IPS DF 19.7 (cell line): ENCODE data around the gene PTGES3L.
A peak's percentile ranks its signal among the peaks of the same experiment; 100 is the strongest.
"Not testable (repeated sequence)": the region's sequence is repeated elsewhere in the genome, so short reads cannot be mapped to it uniquely, and the experiment has no call there.

Source experiments
- DNase-seq: peaks from one replicate; pipeline ENCODE4 v3.0.0-alpha.2; 2013; ENCODE audit warnings: low read depth, low spot score

Gene PTGES3L

DNA sequence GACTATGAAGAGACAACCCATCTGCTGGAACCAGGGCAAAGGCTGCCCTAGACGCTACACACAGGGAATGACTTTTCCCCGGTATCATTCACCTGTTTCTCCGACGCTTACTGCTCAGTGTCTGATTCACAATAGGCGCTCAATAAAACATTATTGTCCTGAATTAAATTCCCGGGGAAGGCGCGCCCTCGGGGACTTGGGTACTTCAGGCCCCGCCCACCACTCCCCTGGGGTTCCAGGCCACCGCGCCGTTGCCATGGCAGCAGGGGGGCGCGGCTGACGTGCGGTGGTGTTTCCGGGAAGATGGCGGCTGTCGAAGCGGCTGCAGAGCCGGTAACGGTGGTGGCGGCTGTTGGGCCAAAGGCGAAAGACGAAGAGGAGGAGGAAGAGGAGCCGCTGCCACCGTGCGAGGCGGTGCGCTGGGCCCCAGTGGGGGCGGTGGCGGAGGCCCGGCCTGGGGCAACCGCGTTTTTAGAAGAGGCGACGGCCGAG is 440 bp upstream of the PTGES3L start, which contains the start of gene RUNDC1:
Gene RUNDC1, plus strand, starts transcription at position 292 of the 492 bp plus-strand sequence. Its CDS starts 12 bp downstream, at position 304.
- no peak for DNase-seq

DNA sequence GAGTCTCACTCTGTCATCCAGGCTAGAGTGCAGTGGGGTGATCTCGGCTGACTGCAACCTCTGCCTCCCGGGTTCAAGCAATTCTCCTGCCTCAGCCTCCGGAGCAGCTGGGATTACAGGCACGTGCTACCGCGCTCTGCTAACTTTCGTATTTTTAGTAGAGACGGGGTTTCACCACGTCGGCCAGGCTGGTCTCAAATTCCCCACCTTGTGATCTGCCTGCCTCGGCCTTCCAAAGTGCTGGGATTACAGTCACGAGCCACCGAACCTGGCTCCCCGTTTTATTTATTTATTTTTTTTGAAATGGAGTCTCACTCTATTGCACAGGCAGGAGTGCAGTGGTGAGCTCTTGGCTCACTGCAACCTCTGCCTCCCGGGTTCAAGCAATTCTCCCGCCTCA is 4.2 kb downstream of the PTGES3L start:
- not testable (repeated sequence) for DNase-seq

DNA sequence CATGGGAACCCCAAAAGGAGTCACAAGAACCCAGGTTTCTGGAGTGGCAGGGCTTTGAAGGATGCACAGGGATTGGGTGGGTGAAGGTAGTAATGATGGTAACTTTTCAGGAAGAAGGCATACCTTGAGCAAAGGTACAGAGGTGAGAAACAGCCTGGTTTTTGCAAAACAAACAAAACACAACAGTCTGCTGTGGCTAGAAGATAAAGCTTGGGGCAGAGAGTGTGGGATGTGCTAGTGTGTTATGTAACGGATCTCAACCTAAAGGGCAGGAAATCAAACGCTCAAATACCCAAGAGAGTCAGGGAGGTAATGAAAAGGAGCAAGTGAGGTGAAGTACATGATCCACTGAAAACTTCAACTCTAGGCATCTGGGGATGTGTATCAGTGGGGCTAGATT is 4.6 kb downstream of the PTGES3L start:
- DNase-seq, result no peak

DNA sequence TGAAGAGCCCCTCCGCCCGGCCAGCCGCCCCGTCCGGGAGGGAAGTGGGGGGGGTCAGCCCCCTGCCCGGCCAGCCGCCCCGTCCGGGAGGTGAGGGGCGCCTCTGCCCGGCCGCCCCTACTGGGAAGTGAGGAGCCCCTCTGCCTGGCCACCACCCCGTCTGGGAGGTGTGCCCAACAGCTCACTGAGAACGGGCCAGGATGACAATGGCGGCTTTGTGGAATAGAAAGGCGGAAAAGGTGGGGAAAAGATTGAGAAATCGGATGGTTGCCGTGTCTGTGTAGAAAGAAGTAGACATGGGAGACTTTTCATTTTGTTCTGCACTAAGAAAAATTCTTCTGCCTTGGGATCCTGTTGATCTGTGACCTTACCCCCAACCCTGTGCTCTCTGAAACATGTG is 6.6 kb downstream of the PTGES3L start:
- DNase-seq, result not testable (repeated sequence)

DNA sequence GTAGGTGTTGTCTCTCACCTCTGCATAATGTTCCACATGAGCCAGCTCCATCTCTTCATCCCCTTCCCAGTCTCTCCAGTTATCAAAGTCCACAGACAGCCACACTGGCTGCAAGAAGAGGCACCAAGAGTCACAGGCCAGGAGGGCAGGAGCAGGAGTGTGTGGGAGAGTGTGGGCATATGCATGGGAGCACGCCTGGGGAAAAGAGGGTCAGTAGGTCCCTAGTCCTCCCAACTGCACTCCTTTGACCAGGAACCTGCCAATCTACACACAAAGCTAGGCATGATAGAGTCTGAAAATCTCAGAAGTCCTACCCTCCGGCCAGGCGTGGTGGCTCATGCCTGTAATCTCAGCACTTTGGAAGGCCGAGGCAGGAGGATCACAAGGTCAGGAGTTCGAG is 8.3 kb downstream of the PTGES3L start:
- no peak for DNase-seq

DNA sequence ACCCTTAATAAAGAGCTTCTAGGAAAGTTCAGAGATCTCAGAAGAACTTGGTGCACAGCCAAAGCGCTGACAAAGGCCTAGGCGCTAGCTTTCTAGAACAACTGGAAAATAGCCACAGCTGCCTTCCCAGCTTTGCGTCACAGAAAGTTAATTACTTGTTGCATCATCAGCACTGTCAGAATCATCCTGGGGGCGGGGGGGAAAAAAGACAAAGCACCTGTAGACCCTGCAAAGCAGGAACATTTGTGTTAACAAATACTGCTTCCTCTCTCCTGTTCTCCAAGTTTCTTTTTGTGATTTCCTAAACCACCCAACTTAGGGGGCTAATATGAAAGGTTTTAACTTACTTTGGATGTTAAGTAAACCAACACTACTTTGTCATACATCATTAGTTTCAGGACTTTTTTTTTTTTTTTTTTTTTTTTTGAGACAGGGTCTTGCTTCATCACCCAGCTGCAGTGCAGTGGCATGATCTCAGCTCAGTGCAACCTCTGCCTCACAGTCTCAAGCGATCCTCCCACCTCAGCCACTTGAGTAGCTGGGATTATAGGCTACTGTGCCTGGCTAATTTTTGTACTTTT is 10.8 kb downstream of the PTGES3L start:
- DNase-seq, result no peak

DNA sequence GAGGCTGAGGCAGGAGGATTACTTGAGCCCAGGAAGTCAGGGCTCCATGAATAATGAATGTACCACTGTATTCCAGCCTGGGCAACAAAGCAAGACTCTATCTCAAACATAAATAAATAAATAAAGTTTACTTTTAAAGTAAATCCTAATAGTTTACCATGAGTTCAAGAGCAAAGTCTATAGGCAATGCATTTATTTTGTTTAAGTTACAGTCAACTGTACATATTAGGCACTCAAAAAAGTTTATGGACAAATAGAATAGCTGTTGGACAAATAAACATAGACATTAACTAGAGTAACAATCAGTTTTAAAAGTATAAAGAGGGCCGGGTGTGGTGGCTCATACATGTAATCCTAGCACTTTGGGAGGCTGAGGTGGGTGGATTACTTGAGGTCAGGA is 12.0 kb downstream of the PTGES3L start:
- no peak for DNase-seq

DNA sequence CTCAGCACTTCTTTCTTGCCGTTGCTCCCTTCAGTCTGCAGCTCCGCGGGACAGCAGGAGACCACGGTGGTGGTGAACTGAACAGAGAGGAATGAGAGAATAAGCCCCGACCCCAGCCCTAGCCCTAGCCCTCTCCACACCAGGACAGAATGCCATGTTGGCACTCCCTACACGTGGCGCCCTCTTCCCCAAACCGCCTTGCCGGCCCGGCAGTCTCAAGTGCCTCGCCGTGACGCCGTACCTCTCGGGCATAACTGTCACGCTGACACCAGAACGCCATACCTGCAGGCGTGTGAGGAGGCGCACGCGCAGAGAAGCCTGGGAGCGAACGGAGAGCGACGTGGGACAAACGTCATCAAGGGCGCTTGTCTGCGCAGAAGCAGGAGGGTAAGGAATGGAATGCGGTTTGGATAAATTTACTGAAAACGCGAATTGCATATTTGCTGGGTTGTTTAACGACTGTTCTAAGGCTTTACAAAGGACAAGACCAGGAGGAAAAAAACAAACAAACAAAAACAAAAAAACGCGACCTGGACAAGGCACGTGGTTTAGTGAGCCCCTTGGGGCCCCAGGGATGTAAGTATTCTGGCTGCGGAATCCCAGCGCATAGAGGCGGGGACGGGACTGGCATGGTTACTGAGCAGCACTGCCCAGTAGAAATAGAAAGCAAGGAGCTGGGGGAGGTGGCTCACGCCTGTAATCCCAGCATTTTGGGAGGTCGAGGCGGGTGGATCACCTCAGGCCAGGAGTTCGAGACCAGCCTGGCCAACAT is 15.5 kb downstream of the PTGES3L start, which contains the start of gene AARSD1:
Gene AARSD1, minus strand, starts transcription at position 294 of the 772 bp plus-strand sequence. Its CDS starts 14 bp downstream, at position 280.
- no peak for DNase-seq

DNA sequence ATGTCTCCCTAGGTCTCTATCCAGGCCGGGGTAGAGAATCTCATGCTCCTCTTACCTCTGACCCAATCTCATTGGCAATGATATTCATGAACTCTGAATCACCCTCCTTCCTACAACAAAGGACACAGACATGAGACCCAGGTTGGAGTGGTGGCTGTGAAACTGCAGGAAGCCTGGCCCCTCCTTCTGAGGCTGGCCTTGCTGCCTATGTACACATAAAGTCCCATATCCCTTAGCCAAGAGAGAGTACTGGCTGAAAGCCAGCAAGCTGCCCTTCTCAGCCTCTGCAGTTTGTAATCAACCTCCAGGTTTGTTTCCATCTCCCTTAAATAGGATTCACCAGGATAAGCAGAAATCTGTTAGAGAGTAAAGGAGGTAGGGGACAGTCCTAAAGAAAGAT is 26.2 kb downstream of the PTGES3L start:
- no peak for DNase-seq

DNA sequence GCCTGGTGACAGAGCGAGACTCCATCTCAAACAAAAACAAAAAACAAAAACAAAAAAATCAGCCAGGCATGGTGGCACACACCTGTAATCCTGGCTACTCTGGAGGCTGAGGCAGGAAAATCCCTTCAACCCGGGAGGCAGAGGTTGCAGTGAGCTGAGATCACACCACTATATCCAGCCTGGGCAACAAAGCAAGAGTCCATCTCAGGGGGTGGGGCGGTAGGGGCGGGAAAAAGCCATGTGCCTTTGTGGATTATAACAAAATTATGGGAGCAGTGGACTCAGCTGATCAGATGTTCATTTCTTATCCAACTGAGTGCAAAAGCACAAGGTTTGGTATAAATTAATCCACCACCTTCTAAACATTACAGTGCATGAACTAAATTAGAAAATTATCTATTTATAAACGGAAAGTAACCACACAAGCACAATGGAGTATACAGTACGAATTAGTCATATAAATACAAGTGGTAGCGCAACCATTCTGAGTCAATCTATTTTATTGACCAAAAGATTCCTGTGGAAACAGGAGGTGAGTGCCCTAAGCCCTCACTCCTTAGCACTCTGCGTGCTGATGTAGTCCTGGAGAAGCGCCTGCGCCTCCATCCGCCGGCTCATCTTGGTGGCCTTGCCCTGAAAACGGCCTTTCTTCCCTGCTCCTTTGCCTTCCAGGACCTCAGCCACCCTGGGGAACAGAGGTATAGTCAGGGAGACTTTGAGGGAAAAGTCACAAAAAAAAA is 29.7 kb downstream of the PTGES3L start:
- no peak for DNase-seq

DNA sequence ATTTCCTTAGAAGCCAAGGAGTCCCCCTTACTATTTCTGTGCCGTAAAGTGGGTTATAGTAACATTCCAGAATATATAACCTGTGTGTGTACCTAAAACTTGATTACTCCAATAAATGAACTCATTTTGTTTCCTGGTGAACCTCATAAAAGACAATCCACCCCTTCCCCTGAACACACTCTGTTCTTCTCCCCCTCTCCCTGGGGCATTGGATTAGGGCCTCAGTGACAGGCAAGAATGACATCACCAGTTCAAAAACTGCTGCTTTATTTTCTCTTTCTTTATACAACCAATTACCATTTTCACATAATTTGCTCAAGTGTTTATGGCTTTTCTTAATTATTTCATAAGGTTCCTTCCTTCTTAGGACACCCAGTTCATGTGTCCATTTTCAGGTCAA is 33.1 kb downstream of the PTGES3L start:
- no peak for DNase-seq

DNA sequence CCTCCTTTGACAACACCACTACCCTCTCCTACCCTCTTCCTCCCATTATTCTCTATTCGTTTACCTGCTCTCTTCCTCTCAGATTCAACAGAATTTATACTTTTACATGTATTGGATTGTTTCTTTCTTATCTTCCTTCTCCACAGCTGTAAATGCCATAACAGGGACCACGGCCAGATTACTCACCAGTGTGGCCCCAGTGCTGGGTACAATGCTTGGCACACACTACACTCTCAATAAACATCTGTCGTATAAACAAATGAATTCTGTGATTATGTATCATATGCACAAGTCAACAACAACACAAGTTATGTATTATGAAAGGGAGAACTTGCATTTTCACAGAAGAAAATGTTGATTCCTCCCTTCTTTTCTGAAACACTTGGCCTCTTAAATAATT is 35.7 kb downstream of the PTGES3L start:
- no peak for DNase-seq

DNA sequence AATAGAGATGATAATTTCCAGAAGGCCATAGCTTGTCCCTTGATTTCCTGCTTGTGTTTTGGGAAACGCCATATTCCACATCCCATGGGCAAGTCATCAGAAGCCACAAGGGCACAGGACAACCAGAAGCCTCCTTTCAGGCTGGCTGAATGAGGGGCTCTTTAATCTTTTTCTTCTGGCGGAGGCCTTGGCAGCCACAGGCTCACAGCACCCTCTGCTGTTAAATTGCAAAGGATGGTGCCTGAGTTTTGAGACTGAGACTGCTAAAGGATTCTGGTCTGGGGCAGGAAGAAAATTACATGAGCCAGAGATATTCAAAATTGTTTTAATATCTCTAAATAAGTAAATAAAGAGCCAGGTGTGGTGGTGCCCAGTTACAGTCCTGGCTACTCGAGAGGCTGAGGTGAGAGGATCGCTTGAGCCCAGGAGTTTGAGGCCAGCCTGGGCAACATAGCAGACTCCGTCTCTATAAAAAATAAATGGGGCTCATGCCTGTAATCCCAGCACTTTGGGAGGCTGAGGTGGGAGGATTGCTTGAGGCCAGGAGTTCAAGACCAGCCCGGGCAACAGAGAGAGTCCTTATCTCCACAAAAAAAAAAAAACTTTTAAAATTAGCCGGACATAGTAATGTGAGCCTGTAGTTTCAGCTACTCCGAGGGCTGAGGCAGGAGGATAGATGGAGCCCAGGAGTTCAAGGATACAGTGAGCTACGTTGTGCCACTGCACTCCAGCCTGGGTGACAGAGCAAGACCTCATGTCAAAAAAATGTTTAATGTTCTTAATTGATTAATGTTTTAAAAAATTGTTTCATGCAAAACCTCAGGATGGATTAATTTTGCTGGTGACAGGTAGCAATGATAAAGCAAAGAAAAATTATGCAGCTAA is 41.9 kb downstream of the PTGES3L start:
- DNase-seq, result no peak

DNA sequence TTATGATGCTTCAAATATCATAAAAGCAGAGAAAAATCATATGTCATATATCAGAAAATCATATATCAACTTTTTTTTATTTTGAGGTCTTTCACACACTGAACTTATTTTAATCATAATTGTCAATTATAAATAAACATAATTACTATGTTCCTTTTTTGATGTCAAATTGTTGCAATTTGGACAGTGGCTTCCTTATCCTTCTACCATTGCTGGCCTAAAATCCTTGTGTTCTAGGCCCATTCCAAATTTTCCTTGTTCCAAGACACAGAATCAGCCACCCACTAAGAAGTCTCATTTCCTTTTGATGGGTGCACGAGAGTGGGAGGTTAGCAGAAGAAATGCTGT is 50.4 kb downstream of the PTGES3L start:
- DNase-seq, result no peak

DNA sequence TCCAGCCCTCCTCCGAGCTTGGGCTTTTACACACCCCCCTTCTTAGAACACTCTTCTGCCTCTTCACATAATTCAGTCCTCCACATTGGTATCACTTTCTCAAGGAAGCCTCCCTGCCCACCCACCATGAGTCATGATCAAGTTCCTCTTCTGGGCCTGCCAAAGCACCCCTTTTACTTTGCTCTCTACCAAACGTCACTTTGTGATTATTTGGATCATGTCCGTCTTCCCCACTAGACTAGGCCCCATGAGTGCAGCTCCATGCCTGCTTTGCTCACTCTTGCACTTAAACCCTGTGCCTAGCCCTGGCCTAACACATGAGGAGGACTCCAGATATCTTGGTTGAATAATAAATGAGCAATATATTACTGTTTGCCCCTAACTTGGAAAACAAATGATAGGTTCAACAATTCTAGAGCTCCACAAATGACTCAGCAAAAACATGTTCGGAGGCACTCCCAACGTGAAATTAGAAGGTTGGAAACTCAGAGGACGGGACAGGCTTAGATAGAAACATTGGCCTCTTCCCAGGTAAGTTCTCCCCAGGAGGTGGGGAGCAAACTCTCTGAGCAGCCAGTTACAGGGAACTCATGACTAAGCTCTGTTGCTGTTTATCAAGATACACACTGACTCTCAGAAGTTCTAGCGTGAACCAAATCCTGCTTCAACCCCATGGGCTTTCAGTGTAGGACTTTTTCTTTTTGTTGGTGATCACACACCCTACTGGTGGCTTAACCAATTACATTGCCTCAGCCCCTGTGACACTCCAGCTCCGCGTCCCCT is 51.0 kb downstream of the PTGES3L start:
- peak; percentile 68 for DNase-seq

DNA sequence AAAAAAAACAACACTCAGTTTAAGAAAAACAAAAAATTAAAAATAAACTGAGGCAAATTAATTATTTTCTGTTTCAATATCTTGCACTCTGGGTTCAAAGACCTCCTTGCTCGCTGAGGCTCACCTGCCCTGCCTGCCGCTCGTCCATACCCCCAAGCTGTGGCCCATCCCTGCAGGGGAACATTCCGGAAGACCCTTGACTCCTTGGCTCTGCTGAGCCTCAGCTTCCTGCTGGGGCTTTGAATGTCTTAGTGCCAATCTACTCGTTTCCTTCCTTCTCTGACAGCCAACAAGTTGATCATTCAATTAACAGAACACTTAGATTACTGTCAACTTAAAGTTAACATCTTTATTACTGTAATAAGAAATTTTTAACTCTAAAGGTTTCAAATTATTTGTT is 55.0 kb downstream of the PTGES3L start:
- no peak for DNase-seq

DNA sequence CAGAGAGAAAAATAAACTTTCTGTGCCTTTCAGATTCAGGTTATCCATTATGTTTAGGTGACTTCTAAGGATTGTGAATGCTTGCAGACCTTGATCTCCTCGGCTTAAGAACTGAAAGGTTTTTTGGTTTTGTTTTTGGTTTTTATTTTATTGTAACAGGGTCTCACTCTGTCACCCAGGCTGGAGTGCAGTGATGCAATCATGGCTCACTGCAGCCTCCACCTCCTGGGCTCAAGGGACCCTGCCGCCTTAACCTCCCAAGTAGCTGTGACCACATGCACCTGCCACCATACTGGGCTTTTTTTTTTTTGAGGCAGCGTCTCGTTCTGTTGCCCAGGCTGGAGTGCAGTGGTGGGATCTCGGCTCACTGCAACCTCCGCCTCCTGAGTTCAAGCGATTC is 56.4 kb downstream of the PTGES3L start:
- DNase-seq, result not testable (repeated sequence)

DNA sequence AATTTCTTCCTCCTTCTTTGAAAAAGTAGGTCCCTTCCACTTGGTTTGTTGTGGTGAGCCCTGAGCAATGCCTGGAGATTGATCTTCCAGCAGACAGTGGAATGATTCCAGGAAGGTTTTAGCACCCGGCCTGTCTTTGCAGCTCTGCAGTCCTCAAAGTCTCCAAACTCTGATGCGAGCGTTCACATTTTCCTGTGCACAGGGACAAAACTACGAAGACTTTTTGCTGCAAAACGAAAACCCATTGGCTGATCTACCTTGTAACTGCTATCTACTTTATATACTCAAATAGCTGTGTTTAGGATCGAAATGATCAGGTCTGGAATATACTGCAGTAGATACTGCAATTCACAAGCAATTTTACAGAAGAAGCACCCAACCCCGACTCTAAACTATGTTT is 57.6 kb downstream of the PTGES3L start:
- no peak for DNase-seq

DNA sequence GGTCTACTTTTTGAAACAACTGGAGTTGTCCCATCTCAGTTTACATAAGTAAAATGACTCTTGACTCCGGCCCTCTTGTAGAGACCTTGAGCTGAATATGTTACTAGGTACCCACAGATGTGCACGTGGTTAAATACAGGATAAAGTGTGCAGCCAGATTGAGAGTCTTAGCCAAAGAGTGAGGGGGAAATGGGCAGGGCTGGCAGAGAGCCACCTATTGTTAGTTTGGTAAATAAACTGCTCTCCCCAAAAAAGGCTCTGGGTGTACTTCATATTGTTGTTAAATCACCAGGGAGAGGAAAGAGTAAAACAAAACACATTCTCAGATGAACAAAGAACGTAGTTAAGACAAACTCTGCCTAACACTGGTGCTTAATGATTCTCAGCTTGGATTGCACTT is 59.0 kb downstream of the PTGES3L start:
- DNase-seq, result no peak

DNA sequence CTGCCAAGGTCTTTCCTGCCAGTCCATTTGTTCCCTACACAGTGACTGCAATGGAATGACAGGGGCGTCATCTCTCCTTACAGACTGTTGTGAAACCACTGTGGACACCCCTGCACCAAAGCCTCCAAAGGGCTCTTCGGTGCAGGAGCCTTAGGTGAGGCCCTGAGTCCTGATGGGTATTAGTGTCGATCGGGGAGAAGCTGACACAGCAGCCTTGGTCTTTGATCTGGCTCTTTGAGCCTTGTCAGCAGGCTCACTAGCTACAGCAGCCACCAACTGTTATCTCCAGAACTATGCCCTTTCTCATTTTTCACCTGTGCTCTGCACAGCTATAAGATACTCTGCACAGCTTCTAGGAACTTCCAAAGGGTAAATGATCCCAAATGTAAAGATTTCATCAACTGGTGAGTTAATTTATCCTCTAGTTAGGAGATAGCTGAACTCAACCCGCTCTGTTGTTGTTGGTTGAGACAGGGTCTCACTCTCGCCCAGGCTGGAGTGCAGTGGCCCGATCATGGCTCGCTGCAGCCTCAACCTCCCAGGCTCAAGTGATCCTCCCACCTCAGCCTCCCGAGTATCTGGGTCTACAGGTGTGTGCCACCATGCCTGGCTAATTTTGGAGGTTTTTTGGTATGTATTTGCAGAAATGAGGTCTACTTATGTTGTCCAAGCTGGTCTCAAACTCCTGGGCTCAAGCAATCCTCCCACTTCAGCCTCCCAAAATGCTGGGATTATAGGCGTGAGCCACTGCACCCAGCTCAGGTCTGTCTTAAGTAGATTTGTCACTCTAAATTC is 59.6 kb downstream of the PTGES3L start:
- DNase-seq, result no peak
